Inflammatory macrophage treated with lipopolysaccharide for 1 hour (primary cell): ENCODE results near the gene NEGR1.

Experiments
- DNase-seq, 2 donors: peaks; one replicate each; pipeline ENCODE4 v3.0.0-alpha.2; 2020 to 2022

The NEGR1 gene

GRCh38 chr1:71667216-71667615 is 615.1 kb downstream of the NEGR1 start:
- peak; percentile 24 to 27 for DNase-seq

DNA sequence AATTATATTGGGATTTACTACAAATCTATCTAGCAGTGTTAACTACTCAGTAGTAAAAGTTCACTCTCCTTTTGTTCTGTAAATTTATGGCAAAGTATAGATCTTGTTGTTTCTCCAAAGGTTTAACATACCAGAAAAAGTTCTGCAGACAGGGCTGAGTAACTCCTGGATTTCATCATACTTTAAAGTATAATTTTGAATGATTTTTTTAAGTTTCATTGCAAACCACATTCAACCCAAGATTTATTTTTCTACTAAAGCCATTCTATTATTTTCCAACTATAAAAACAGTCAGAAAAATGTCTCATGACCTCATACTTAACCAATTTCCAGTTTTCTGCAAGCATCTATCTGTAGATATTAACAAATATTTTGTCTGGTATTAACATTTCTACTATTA is 615.7 kb downstream of the NEGR1 start:
- DNase-seq = no peak

DNA sequence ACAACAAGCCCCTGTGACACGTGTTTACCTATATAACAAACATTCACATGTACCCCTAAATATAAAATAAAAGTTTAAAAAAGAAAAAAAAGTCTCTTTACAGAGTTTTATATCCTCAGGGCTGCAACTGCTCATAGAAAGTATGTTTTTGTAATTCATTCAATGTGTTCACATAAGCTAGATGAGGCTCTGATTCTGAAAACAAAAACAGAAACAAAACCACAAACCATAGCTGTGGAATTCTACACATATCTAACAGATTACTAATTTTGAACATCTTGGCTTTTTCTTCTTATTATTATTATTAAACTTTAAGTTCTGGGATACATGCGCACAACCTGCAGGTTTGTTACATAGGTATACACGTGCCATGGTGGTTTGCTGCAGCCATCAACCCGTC is 621.9 kb downstream of the NEGR1 start:
- no peak for DNase-seq

- DNase-seq = no peak
Observed at GRCh38 chr1:71657891-71658679, 624.3 kb downstream of the NEGR1 start.

DNA sequence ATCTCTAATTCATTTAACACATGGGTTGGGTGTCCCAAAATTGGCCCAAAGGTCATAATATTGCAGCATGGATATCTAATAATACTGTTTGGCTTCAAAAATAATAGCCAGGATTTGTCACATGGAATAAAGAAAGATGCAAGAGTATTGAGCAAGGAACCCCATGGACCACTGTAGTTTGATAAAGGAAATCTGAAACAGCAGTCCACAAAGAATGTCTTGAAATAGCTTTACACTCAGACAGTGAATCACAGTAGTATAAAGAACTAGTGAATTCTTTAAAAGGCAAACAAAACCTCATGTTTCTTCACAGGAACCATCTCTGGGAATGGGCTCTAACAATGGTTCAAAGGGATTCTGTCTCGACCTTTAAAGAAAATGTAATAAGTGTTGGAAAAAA is 625.4 kb downstream of the NEGR1 start:
- DNase-seq = no peak

DNA sequence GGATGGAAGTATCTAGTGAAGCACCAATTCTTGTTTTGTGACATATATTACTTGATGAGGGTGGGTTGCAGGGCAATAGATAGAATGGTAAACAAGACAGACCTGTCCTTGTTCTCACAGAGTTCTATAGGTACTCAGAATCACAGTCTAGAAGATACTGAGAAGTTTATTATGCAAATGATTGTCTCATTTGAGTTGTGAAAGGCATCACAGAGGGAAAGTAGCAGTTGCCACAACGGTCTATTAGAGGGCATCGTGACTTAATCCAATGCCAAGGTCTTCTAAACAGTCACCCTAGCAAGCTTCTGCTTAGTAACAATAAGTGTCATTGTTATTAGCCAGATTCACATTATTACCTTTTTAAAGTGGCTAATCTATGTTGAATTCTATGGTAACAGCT is 626.7 kb downstream of the NEGR1 start:
- DNase-seq = no peak

- DNase-seq = no peak
Observed at GRCh38 chr1:71653952-71654351, 628.4 kb downstream of the NEGR1 start.

GRCh38 chr1:71651214-71651613 is 631.1 kb downstream of the NEGR1 start:
- DNase-seq = no peak

DNA sequence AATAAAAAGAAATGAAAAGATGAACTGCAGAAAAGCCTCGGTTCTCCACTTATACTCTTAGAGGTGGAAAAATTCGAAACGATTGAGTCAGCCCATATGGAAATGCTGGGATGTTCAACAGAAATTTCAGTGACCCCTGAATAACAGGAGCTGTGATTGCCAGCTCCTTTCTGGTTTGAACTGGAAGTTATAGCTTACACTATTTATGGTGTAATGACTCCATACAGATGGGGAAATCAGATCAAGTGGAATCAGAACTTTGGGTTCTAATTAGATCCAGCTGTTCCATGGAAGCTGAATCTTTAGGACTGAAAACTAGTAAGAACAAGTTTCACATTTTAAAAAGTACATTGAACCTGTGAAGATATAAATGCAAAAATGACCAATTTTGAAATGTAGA is 632.2 kb downstream of the NEGR1 start:
- DNase-seq = no peak

DNA sequence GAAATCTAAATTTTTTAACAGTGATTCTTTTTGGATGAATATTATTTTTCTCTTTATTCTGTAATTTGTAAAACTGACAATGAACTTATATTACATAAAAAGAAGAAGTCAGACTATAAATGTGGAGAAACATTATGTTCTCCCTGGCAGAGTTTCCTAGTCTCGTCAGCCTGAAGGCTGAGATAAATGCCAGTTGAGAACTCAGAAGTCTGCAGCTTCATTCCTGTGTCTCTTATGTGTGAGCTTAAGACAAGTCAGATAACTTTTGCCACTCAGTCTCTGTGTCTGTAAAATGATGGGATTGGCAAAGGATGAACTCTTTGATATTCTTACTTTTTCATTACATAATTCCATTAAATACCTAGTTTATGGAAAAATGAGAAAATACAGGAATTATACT is 632.7 kb downstream of the NEGR1 start:
- no peak for DNase-seq

GRCh38 chr1:71647513-71648300 is 634.6 kb downstream of the NEGR1 start:
- DNase-seq = no peak

DNA sequence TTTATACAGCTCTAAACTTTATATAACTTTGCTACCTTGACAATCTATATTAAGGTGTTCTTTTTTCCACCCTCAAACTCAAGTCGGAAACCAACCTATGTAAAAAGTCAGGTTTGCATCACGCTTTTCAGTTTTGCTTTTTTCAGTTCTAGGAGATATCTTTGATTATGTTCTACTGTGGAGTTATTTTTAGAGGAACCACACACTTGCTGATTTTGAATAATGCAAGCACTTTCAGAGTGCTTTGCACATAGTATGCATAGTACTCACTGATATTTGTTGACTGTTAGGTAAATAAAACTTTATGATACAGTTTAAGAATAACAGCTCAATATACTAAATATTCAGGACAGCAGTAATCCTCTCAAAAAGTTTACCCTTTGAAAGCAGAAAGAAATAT is 637.3 kb downstream of the NEGR1 start:
- no peak for DNase-seq

- no peak for DNase-seq
Observed at GRCh38 chr1:71641903-71642302, 640.4 kb downstream of the NEGR1 start.

DNA sequence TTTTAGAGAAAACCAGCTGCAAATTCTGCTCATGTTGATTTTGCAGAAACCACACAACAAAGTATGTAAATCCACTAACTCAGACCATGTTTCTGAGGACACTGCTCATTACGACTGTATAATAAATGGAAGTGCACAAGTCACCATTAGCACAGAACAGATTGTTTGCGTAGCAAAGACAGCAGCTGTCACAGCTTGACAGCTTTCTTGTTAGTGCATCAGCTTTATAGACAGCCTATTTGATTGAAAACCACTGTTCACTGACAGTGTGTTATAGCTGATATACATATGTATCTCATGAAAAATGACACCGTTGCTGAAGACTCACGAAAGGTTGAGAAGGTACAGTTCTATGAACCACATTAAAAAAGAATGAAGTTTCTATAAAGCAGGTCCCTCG is 641.3 kb downstream of the NEGR1 start:
- no peak for DNase-seq

DNA sequence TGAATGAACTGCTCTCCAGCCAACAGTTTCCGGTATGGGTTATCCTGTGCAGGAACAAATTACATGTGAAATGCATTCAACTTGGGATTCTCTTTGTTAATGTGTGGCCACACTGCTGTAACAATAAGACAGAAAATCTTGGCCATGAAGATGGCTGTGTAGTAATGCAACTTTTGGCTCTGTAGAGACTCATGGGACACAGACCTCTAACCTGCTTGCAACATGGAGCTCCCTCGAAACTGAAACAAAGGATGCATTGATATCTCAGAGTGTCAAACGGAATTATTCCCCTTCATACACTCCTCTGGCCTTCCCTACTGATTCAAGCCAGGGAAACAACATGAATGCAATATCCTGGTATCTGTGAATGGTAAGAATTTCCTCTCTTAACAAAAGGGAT is 642.2 kb downstream of the NEGR1 start:
- no peak for DNase-seq

DNA sequence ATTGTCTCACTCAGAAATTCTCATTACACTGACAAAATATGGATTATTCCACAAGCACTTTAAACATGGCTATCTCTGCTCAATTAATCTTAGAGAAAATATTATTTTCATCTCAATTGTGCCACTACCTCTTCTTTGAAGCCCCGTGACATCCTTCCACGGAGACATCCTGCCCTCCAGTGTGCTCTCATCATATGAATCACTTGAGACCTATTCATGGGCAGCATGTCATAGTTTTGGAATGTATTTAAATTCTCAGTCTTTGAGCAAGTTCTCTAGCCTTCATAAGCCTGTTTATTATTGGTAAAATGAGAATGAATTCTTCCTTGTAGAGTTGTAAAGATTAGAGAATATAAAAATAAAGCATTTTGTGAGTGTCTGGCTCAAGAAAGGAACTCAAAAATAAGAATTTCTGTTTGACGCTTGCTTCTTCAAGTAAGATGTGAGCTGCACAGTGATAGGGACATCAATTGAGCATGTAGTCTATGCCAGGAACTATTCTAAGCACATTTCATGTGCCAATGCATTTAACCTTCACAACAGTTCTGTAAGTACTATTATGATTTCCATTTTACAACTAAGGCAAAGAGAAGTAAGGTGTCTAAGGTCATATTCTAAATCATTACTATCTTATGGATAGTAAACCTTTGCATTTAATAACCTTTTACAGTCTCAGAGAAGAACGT is 644.1 kb downstream of the NEGR1 start:
- no peak for DNase-seq

GRCh38 chr1:71635568-71635967 is 646.8 kb downstream of the NEGR1 start:
- no peak for DNase-seq

DNA sequence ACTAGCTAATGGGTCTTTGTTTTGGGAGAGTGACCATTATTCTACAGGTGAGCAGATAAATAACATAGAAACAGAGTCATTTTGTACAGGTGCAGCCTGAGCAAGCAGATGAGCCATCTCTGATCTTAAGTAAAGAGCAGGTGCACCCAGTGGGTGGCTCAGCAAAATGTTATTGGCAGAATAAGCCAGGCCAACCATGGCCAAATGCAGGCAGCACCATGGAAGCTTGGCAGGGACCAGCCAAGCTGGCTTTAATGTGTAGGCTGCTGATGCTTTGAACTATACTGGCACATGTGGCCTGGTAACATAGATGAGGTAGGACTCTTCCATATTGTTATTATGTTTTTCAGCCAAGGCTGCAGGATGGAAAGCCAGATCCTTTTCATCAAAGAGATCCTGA is 648.2 kb downstream of the NEGR1 start:
- DNase-seq = no peak

- no peak for DNase-seq
Observed at GRCh38 chr1:71630073-71630472, 652.3 kb downstream of the NEGR1 start.

DNA sequence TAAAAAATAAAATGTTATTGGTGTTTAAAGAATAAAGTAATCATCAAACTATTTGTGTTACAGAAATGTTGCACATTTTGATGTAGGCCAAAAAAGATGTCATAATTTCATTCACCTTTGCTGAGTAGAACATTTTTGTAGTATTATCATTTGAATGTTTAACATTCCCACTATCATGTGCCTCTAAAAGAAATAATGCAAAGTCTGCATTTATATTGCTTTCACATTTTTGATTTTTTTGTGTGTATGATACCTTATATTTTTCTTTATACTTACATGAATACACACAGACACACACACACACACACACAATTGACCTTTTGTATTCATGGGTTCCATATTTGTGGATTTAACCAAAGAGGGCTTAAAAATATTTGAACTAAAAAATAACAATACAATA is 657.3 kb downstream of the NEGR1 start:
- no peak for DNase-seq

DNA sequence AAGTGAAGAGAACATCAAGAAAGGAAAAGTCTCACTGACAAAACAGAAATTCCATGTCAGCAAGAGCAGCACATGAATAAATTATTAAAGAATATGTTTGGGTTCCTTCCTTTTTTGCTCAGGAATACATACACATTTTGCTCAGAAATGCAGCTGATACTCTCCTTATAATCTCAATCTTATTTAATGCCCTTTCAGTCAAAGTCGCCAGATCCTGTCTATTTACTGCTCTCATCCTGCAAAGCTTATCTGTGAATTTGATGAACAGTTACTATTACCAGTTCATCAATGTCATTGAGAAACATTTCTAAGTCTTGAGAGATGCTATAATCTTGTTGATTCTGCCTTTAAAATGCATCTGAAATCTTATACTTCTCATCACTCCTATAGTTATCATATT is 658.5 kb downstream of the NEGR1 start:
- DNase-seq = no peak

DNA sequence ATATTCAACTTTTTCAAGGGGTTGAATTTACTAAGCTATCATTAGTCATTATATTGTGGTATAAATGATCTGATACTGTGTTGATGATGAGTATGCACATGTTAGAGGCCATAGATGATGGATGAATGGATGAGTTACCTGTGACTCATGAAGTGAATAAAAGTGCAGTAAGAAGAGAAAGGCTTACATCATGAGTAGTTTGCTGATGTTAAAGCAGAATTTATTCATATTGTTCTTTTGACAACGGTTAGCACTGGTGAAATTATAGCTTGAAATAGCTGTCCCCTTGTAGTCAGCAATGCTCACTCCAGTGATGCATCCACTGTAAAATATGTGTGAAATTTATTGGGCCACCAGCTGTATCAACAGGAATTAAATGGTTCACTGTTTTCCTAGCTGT is 660.6 kb downstream of the NEGR1 start:
- no peak for DNase-seq

GRCh38 chr1:71618766-71619530 is 663.4 kb downstream of the NEGR1 start:
- DNase-seq = no peak
